GM12878 (cell line): ENCODE results near the gene IL23R. TPM values are rescaled to one million over a fixed set of nuclear protein-coding genes. Genes with fewer than 3 reads are reported as not detected.
A peak's percentile ranks its signal among the peaks of the same experiment; 100 is the strongest.

Source experiments
- ATAC-seq: fragments of 200-7000 bp; cut with Tn5 transposase; 3 replicates; pipeline ENCODE4 v1.9.1; 2020; ENCODE audit warnings: mild to moderate bottlenecking, moderate library complexity
- BruUV-seq: library from RNA; stranded (reverse); fragments of 400-500 nt; replicated peaks from 2 replicates; lab custom pipeline; 2021; lab: Mats Ljungman, UMichigan
- CTCF ChIA-PET: fragments of 300-600 bp; sonication (Branson Sonifier 250); formaldehyde crosslinking; extraction: SDS; loops from one replicate; lab custom pipeline; 2021; ENCODE audit warnings: inconsistent platforms; lab: Yijun Ruan, JAX
- POLR2A ChIA-PET: fragments of 350-600 bp; formaldehyde crosslinking; extraction: SDS; loops from one replicate; lab custom pipeline; 2021; ENCODE audit warnings: inconsistent platforms; lab: Charles Lee
- RAD21 ChIA-PET: fragments of 300-600 bp; sonication (Branson Sonifier 250); formaldehyde crosslinking; loops from one replicate; lab custom pipeline; 2023; ENCODE audit warnings: antibody characterized with exemption; ENCODE audit not compliant: unreplicated experiment; lab: Charles Lee
- SMC1A ChIA-PET: fragments of 300-600 bp; sonication (Branson Sonifier 250); formaldehyde crosslinking; loops from one replicate; lab custom pipeline; 2023; ENCODE audit not compliant: unreplicated experiment, uncharacterized antibody; lab: Charles Lee
- DNase-seq: peaks from one replicate; pipeline ENCODE4 v3.0.0-alpha.2; 2011; ENCODE audit warnings: low read depth, low spot score
- FAIRE-seq: peaks from 3 replicates; lab custom pipeline; 2011; peaks lifted over from hg19 to GRCh38; lab: Jason Lieb, UNC
- H2AFZ ChIP-seq: 2 replicates; pipeline ENCODE4 v1.6.0; 2011; ENCODE audit warnings: low read depth, low read length, control low read depth; ENCODE audit not compliant: control insufficient read depth
- H3K27ac ChIP-seq: 2 replicates; pipeline ENCODE4 v1.5.1; 2011; ENCODE audit warnings: control low read depth; ENCODE audit not compliant: control insufficient read depth, insufficient read depth
- H3K27me3 ChIP-seq, 2 experiments: replicated peaks in 1 of 2; 2 replicates each; pipeline versions ENCODE4 v1.6.0 to v1.6.1; 2011; ENCODE audit warnings: low read length in 1 of 2; ENCODE audit not compliant: control insufficient read depth in 2 of 2, insufficient read depth in 2 of 2
- H3K36me3 ChIP-seq, 2 experiments: 2 replicates each; pipeline ENCODE4 v1.5.1; 2011; ENCODE audit warnings: low read length in 1 of 2; ENCODE audit not compliant: control insufficient read depth in 2 of 2, insufficient read depth in 2 of 2
- H3K4me1 ChIP-seq: 2 replicates; pipeline ENCODE4 v1.6.1; 2011; ENCODE audit warnings: mild to moderate bottlenecking, low read length, moderate library complexity, mixed read lengths; ENCODE audit not compliant: control insufficient read depth, insufficient read depth
- H3K4me2 ChIP-seq: 2 replicates; pipeline ENCODE4 v1.6.0; 2011; ENCODE audit warnings: control low read depth; ENCODE audit not compliant: control insufficient read depth, insufficient read depth
- H3K4me3 ChIP-seq: fragments of 200-600 bp; sonication (generic); 2 replicates; pipeline ENCODE4 v1.5.1; 2016
- H3K79me2 ChIP-seq: 2 replicates; pipeline ENCODE4 v1.6.0; 2011; ENCODE audit warnings: low read length; ENCODE audit not compliant: control insufficient read depth, insufficient read depth
- H3K9ac ChIP-seq: 2 replicates; pipeline ENCODE4 v1.8.0; 2011; ENCODE audit warnings: low read length, control low read depth, mixed read lengths; ENCODE audit not compliant: control insufficient read depth, insufficient read depth
- H3K9me3 ChIP-seq: replicated peaks from 3 replicates; pipeline ENCODE4 v1.5.1; 2011; ENCODE audit warnings: mild to moderate bottlenecking, low read length; ENCODE audit not compliant: control insufficient read depth, insufficient read depth
- H4K20me1 ChIP-seq: 2 replicates; pipeline ENCODE4 v1.6.0; 2011; ENCODE audit not compliant: control insufficient read depth, insufficient read depth
- EZH2 ChIP-seq: IDR thresholded peaks from 2 replicates; pipeline ENCODE4 v1.6.1; 2012; ENCODE audit warnings: low read depth, mild to moderate bottlenecking, control low read depth, inconsistent platforms, low read length, borderline replicate concordance; ENCODE audit not compliant: control insufficient read depth
- GABPA ChIP-seq: IDR thresholded peaks from 2 replicates; pipeline ENCODE4 v1.6.1; 2014; ENCODE audit warnings: antibody characterized with exemption, low read depth, mild to moderate bottlenecking, inconsistent platforms
- NFIC ChIP-seq: IDR thresholded peaks from 2 replicates; pipeline ENCODE4 v1.6.1; 2012; ENCODE audit warnings: low read depth, mild to moderate bottlenecking, inconsistent platforms, low read length, moderate library complexity
- NFYB ChIP-seq: IDR thresholded peaks from 2 replicates; pipeline ENCODE4 v1.6.1; 2011; ENCODE audit warnings: low read depth, mild to moderate bottlenecking, low read length, improper control_type of control experiment, moderate library complexity; ENCODE audit not compliant: insufficient read depth
- PML ChIP-seq: IDR thresholded peaks from 2 replicates; pipeline ENCODE4 v1.6.1; 2012; ENCODE audit warnings: low read length, inconsistent platforms
- RUNX3 ChIP-seq: IDR thresholded peaks from 2 replicates; pipeline ENCODE4 v1.6.1; 2012; ENCODE audit warnings: low read length, inconsistent platforms
- STAT1 ChIP-seq: fragments of 450-650 bp; conservative IDR thresholded peaks from 2 replicates; pipeline ENCODE4 v1.6.1; 2014; ENCODE audit warnings: antibody characterized with exemption, mild to moderate bottlenecking
- TAF1 ChIP-seq: IDR thresholded peaks from 2 replicates; pipeline ENCODE4 v1.6.1; 2011; ENCODE audit warnings: mild to moderate bottlenecking, low read depth, low read length, borderline replicate concordance
- ZNF384 ChIP-seq: IDR thresholded peaks from 2 replicates; pipeline ENCODE4 v1.6.1; 2012; ENCODE audit warnings: low read depth, mild to moderate bottlenecking, low read length, improper control_type of control experiment, borderline replicate concordance
- WGBS: methylation state at CpG from one replicate; pipeline ENCODE4 v1.1.6; 2016; ENCODE audit warnings: low lambda C conversion rate; ENCODE audit not compliant: insufficient replicate concordance, insufficient coverage; ENCODE audit errors: missing lambda C conversion rate; 5-methylcytosine and 5-hydroxymethylcytosine counted together
- in situ Hi-C: fragments of 300-500 bp; cut with MboI; formaldehyde crosslinking; loops from 9 replicates; pipeline ENCODE4 v1.14.3; 2018; ENCODE audit warnings: mixed read lengths
- intact Hi-C: fragments of 100-400 bp; cut with micrococcal nuclease; formaldehyde crosslinking; loops from one replicate; pipeline ENCODE4 v1.14.2; 2022; ENCODE audit not compliant: unreplicated experiment
- polyA plus RNA-seq, 11 experiments: library from polyadenylated mRNA; depleted of rRNA in 4 of 11; unstranded in 6 of 11; stranded (reverse) in 5 of 11; fragments of >200 nt; fragmentation: Nextera tagmentation in 4 of 11; fragmentation: Illumina TruSeq in 1 of 11; extraction: Ambion mirVana in 4 of 11; extraction: Trizol in 1 of 11; gene quantifications; 1 replicate in 1 of 11; 2 replicates in 10 of 11; pipeline versions ENCODE4 v1.2.1 to v1.2.3, GENCODE V29; 2011 to 2016; ENCODE audit warnings: inconsistent platforms in 2 of 11, missing spikeins in 2 of 11, low read depth in 1 of 11
- total RNA-seq, 4 experiments: library from RNA; depleted of rRNA in 3 of 4; stranded (reverse); fragments of >200 nt in 3 of 4; fragmentation: Illumina TruSeq in 1 of 4; extraction: Trizol in 1 of 4; gene quantifications; 2 replicates each; pipeline versions ENCODE4 v1.2.1 to v1.2.3, GENCODE V29; 2013 to 2021
- TF ChIP-seq, protein P1 (sequence below): IDR thresholded peaks from 2 replicates; pipeline ENCODE4 v1.6.1; 2012; ENCODE audit warnings: mild to moderate bottlenecking, low read depth, low read length
- TF ChIP-seq, protein P2 (sequence below): fragments of 450-650 bp; IDR thresholded peaks from 2 replicates; pipeline ENCODE4 v1.6.1; 2017; ENCODE audit warnings: mild to moderate bottlenecking
- TF ChIP-seq, protein P3 (sequence below): fragments of 450-650 bp; IDR thresholded peaks from 2 replicates; pipeline ENCODE4 v1.6.1; 2018; ENCODE audit warnings: borderline replicate concordance, mild to moderate bottlenecking; ENCODE audit not compliant: partially characterized antibody

The IL23R gene
- total and polyA plus RNA-seq, 10 of the 15 experiments (the other 5 are each of a cell fraction or from before 2014, with no cell fraction given) = 0.16 to 6.4 (median 0.59) TPM

DNA sequence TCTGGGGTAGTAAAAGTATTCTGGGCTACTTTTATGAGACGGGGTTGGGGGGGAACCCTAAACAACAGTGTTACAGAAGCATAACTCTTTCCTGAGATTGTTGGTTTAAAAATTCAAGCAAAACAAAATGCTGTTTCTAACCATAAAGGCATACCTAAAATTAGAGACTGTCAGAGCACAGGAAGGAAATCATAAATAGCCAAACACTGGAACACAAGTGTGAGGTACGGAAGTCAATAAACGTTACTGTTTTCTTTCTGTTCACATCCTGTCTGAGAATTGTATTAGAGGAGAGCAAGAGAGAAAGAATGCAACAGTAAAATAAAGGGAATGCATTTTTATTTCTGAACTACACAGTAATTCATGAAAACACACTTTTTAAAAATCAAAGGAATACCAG, 98.6 kb downstream of the IL23R start:
- no TSS peak for BruUV-seq
- peak overlapping the region; percentile 35; the same call in 1 of the 2 replicates for H2AFZ ChIP-seq
- H3K9me3 ChIP-seq = no peaks in the 10 kb centered on the region; the same call in 2 of the 3 replicates
- H4K20me1 ChIP-seq = no peaks in the 10 kb centered on the region
- 0 out of 2 replicates have a peak overlapping the region, but pooled peaks have one; percentile 4 for H3K4me2 ChIP-seq
- no peak overlapping the region for H3K9ac ChIP-seq
- H3K79me2 ChIP-seq = no peaks in the 10 kb centered on the region
- no peaks in the 10 kb centered on the region for H3K27me3 ChIP-seq
- H3K36me3 ChIP-seq = no peaks in the 10 kb centered on the region
- no peak overlapping the region for H3K4me3 ChIP-seq
- DNase-seq (no peak), ATAC-seq (no peak), FAIRE-seq (peak; percentile 23)
- WGBS = 42% methylated on average over 3 of the region's 3 CpGs
- in situ Hi-C loops = no loop called here
- ChIA-PET POLR2A (no interaction called here), RAD21 (no interaction called here), CTCF (no interaction called here), SMC1A (no interaction called here)
- intact Hi-C loops = no loop called here
- H3K27ac ChIP-seq = no peak overlapping the region
- H3K4me1 ChIP-seq = no peaks in the 10 kb centered on the region
- TF ChIP-seq GABPA = peak; percentile 64
- TF ChIP-seq, protein P1, sequence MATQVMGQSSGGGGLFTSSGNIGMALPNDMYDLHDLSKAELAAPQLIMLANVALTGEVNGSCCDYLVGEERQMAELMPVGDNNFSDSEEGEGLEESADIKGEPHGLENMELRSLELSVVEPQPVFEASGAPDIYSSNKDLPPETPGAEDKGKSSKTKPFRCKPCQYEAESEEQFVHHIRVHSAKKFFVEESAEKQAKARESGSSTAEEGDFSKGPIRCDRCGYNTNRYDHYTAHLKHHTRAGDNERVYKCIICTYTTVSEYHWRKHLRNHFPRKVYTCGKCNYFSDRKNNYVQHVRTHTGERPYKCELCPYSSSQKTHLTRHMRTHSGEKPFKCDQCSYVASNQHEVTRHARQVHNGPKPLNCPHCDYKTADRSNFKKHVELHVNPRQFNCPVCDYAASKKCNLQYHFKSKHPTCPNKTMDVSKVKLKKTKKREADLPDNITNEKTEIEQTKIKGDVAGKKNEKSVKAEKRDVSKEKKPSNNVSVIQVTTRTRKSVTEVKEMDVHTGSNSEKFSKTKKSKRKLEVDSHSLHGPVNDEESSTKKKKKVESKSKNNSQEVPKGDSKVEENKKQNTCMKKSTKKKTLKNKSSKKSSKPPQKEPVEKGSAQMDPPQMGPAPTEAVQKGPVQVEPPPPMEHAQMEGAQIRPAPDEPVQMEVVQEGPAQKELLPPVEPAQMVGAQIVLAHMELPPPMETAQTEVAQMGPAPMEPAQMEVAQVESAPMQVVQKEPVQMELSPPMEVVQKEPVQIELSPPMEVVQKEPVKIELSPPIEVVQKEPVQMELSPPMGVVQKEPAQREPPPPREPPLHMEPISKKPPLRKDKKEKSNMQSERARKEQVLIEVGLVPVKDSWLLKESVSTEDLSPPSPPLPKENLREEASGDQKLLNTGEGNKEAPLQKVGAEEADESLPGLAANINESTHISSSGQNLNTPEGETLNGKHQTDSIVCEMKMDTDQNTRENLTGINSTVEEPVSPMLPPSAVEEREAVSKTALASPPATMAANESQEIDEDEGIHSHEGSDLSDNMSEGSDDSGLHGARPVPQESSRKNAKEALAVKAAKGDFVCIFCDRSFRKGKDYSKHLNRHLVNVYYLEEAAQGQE = no peak
- no peak for TF ChIP-seq NFYB
- TF ChIP-seq EZH2 = no peak
- TF ChIP-seq, protein P2, sequence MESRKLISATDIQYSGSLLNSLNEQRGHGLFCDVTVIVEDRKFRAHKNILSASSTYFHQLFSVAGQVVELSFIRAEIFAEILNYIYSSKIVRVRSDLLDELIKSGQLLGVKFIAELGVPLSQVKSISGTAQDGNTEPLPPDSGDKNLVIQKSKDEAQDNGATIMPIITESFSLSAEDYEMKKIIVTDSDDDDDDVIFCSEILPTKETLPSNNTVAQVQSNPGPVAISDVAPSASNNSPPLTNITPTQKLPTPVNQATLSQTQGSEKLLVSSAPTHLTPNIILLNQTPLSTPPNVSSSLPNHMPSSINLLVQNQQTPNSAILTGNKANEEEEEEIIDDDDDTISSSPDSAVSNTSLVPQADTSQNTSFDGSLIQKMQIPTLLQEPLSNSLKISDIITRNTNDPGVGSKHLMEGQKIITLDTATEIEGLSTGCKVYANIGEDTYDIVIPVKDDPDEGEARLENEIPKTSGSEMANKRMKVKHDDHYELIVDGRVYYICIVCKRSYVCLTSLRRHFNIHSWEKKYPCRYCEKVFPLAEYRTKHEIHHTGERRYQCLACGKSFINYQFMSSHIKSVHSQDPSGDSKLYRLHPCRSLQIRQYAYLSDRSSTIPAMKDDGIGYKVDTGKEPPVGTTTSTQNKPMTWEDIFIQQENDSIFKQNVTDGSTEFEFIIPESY = no peak
- no peak for TF ChIP-seq PML
- no peak for TF ChIP-seq STAT1
- TF ChIP-seq TAF1 = no peak
- TF ChIP-seq RUNX3 = 0 out of 2 replicates have a peak, but pooled peaks have one; percentile 17
- TF ChIP-seq NFIC = 0 out of 2 replicates have a peak, but pooled peaks have one; percentile 19
- no peak for TF ChIP-seq ZNF384
- TF ChIP-seq, protein P3, sequence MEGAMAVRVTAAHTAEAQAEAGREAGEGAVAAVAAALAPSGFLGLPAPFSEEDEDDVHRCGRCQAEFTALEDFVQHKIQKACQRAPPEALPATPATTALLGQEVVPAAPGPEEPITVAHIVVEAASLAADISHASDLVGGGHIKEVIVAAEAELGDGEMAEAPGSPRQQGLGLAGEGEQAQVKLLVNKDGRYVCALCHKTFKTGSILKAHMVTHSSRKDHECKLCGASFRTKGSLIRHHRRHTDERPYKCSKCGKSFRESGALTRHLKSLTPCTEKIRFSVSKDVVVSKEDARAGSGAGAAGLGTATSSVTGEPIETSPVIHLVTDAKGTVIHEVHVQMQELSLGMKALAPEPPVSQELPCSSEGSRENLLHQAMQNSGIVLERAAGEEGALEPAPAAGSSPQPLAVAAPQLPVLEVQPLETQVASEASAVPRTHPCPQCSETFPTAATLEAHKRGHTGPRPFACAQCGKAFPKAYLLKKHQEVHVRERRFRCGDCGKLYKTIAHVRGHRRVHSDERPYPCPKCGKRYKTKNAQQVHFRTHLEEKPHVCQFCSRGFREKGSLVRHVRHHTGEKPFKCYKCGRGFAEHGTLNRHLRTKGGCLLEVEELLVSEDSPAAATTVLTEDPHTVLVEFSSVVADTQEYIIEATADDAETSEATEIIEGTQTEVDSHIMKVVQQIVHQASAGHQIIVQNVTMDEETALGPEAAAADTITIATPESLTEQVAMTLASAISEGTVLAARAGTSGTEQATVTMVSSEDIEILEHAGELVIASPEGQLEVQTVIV = no peak
- TF ChIP-seq, all 136 proteins: peak for 3
